Measurements from ENCODE around the gene ZNF532.

Gene ZNF532

GRCh38 chr18:58980991-58981390, 116.3 kb downstream of the ZNF532 start:
- no peak overlapping the region for H3K4me3 ChIP-seq (ENCODE audit: low read depth, low read length)
- no peak for TF ChIP-seq CTCF (IDR thresholded peaks at IDR 0.05; ENCODE audit: low read depth, low read length)
- no peak for TF ChIP-seq MAX (IDR thresholded peaks at IDR 0.05; ENCODE audit: low read depth, low read length)
- no peak for TF ChIP-seq MYC (IDR thresholded peaks at IDR 0.05; ENCODE audit: low read depth, low read length)
- TF ChIP-seq POLR2A (IDR thresholded peaks at IDR 0.05; ENCODE audit: extremely low read depth, insufficient read length), result no peak
- DNase-seq (ENCODE audit: low read depth), result no peak

GRCh38 chr18:58983260-58984155, 118.8 kb downstream of the ZNF532 start:
- H3K4me3 ChIP-seq (ENCODE audit: low read depth, low read length), result no peak overlapping the region
- no peak for TF ChIP-seq POLR2A (IDR thresholded peaks at IDR 0.05; ENCODE audit: extremely low read depth, insufficient read length)
- no peak for TF ChIP-seq MYC (IDR thresholded peaks at IDR 0.05; ENCODE audit: low read depth, low read length)
- no peak for TF ChIP-seq CTCF (IDR thresholded peaks at IDR 0.05; ENCODE audit: low read depth, low read length)
- TF ChIP-seq MAX (IDR thresholded peaks at IDR 0.05; ENCODE audit: low read depth, low read length), result no peak
- no peak for DNase-seq (ENCODE audit: low read depth)

GRCh38 chr18:58988600-58988999, 123.9 kb downstream of the ZNF532 start:
- TF ChIP-seq CTCF (IDR thresholded peaks at IDR 0.05; ENCODE audit: low read depth, low read length) (no peak), POLR2A (IDR thresholded peaks at IDR 0.05; ENCODE audit: extremely low read depth, insufficient read length) (no peak), MYC (IDR thresholded peaks at IDR 0.05; ENCODE audit: low read depth, low read length) (no peak), MAX (IDR thresholded peaks at IDR 0.05; ENCODE audit: low read depth, low read length) (no peak)
- no peak for DNase-seq (ENCODE audit: low read depth)
- H3K4me3 ChIP-seq (ENCODE audit: low read depth, low read length), result no peak overlapping the region

GRCh38 chr18:58989184-58989759, 124.6 kb downstream of the ZNF532 start:
- TF ChIP-seq CTCF (IDR thresholded peaks at IDR 0.05; ENCODE audit: low read depth, low read length), result no peak
- no peak for TF ChIP-seq POLR2A (IDR thresholded peaks at IDR 0.05; ENCODE audit: extremely low read depth, insufficient read length)
- TF ChIP-seq MYC (IDR thresholded peaks at IDR 0.05; ENCODE audit: low read depth, low read length), result no peak
- no peak for TF ChIP-seq MAX (IDR thresholded peaks at IDR 0.05; ENCODE audit: low read depth, low read length)
- no peak overlapping the region for H3K4me3 ChIP-seq (ENCODE audit: low read depth, low read length)
- DNase-seq (ENCODE audit: low read depth), result no peak

GRCh38 chr18:58990720-58991119, 126.0 kb downstream of the ZNF532 start:
- no peak for DNase-seq (ENCODE audit: low read depth)
- H3K4me3 ChIP-seq (ENCODE audit: low read depth, low read length), result no peak overlapping the region
- no peak for TF ChIP-seq CTCF (IDR thresholded peaks at IDR 0.05; ENCODE audit: low read depth, low read length)
- no peak for TF ChIP-seq MYC (IDR thresholded peaks at IDR 0.05; ENCODE audit: low read depth, low read length)
- no peak for TF ChIP-seq POLR2A (IDR thresholded peaks at IDR 0.05; ENCODE audit: extremely low read depth, insufficient read length)
- no peak for TF ChIP-seq MAX (IDR thresholded peaks at IDR 0.05; ENCODE audit: low read depth, low read length)
